OCI-M2 (cell line): ENCODE data around the gene SETMAR.
"Not testable (repeated sequence)": the region's sequence is repeated elsewhere in the genome, so short reads cannot be mapped to it uniquely, and the experiment has no call there.

Source experiments
- DNase-seq: peaks from one replicate; lab custom pipeline; 2025; ENCODE audit not compliant: unreplicated experiment; lab: John Stamatoyannopoulos, UW

SETMAR gene

DNA sequence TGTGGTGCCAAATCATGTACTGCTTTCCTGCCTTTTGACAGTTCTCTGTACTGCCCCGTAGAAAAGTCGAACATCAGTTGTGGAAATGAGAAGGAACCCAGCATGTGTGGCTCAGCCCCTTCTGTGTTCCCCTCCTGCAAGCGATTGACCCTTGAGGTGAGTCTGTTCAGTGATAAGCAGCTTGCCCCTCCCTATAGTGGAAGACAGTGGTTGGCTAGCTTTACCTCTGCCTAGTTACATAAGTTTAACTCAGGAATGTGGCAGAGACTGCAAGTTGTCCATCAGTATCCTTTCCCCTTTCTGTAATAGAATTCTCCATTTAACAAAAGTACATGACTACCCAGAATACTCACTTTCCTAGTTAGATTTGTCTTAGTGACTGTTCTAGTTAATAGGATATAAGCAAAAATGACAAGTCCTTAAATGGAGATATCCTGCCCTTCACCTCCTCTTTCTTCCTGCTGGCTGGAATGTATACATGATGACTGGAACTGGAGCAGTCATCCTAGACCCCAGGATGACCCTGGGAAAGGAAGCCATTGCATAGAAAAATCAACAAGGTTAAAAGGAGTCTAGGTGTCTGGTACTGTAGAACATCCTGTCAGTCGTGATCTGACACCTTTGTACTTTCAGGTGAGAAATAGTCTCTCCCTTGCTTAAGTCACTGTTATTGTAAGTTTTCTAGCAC is 10.6 kb downstream of the SETMAR start:
- no peak for DNase-seq

DNA sequence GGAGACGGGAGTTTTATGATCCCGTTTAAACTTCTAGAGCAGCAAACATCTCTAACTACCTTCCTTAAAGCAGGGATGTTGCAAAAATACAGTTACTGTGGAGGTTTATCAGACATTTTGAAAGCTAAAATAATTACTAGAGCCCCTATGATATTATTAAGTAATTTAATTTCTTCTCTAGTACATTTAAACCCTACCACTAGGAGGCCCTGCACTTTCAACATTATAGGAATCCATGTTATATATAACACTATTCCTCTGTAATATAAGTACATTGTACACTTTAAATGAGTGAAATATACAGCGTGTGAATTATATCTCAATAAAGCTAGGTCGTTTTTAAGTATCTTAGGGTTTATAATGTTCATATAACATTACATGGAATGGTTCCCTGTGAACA is 11.5 kb downstream of the SETMAR start:
- no peak for DNase-seq

DNA sequence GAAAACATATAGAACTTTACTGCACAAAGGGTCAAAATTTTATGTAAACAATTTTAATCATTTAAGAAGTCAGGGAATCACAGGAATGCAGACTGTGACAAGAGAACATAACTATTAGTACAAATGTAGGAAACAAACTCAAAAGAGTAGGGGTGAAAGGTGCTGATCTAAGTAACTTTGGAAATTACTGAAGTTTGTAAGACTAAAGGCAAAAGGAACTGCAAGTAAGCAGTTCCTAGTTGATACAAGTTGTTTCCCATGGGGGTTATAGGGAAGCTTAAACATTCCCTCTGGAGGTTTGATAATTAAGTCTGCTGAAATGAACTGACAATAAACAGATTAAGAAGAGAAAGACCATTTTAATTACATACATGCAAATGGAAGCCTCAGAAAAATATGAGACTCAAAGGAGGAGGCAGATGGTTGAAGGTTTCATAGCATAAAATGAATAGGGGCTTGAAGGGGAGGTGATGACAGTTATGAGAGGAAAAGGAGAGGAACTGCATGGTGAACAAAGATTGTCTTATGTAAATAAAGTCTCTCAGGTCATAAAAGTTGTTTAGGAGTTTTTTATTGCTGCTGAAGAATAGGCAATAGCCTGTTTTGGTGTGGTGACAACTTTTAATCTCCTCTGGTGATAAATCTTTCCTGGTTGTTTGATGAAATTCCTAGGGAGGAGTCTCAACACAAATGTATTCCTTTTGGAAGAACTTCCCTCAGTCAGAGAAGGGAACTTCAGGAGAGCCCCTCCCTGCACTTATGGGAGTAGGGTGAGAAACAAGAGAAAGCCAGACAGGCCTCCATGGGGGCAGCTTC is 17.1 kb downstream of the SETMAR start:
- no peak for DNase-seq

DNA sequence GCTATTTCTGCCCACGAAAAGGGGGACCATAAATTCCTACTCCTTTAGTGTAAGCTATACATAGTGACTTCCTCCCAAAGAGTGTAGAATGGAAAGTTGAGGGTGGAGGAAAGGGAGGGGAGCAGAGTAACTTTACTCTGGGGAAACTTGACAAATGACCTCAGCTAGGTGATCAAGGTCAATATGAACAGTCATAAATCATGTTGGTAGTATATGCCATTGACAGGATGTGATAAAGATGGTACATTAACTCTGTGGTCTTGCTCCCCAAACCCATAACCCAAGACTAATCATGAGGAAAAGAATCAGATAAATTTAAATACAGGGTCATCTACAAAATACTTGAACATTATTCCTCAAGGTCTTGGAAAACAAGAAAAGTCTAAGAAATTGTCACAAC is 18.6 kb downstream of the SETMAR start:
- no peak for DNase-seq

DNA sequence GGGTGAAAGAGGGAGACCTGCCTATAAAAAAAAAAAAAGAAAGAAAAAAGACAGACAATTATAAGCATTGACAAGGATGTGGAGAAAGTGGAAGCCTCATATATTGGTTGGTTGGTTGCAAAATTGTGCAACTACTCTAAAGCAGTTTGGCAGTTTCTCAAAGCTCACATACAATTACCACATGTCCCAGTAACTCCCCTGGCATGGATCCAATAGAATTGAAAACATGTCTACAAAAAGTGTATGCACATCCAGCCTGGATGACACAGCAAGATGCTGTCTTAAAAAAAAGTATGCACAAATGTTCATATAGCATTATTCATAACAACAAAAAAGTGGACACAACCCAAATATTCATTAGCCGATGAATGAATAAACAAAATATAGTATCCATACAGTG is 19.5 kb downstream of the SETMAR start:
- DNase-seq = no peak

DNA sequence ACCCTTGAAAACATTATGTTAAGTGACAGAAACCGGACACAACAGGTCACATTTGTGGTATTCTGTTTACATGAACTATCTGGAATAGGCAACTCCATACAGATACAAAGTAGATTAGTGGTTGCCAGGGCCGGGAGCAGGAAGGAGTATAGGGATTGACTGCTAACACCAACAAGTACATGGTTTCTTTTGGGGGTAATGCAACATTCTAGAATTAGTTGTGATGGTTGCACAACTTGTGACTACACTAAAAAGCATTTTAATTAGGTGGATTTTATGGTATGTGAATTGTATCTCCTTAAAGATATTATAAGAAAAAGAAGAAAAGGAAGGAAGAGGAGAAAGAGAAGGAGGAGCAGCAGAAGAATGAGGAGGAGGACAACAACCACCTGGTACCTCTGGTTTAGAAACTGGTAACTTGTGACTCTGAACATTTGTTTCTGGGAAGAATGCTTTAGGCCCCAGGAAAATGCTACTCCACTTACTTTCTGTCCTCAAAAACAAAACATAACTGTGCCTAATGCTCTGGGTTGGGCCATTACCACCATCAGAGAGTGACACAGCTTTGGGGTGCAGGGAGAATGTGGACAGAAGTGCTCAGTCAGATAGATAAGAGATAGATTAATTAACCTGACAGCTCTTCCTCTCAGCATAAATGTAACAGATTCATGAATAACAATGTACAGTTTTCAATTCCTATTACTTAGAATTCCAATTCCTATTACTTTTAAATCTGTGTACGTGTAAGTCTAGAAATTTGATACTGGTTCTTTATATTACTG is 20.3 kb downstream of the SETMAR start:
- no peak for DNase-seq

DNA sequence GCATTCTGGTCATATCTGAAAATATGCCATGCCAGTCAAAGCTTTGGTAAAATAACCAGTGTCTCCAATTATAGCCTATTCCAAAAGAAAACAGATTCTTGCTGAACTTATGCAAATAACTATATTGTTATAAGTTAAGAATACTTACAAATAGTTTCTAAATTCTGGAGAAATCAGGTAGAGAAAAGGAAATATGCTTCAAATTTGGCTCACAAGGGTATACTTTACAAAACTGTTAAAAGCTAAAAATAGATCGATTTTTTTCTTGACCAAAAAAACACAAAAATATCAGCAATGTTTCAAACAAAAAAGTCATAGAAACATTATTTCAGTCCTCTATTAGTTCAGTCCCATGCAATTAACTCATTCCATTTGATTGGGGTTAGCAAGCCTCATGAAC is 23.7 kb downstream of the SETMAR start:
- no peak for DNase-seq

DNA sequence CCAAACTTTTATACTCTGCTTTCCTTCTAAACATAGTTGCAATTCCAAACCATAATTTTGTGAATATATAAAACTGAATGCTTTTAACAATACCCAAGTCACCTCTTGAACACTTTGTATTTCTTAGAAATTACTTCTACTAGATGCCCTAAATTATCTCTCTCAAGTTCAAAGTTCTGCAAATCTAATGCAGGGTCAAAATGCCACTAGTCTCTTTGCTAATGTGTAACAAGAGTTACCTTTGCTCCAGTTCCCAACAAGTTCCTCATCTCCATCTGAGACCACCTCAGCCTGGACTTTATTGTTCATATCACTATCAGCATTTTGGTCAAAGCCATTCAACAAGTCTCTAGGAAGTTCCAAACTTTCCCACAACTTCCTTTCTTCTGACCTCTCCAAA is 26.6 kb downstream of the SETMAR start:
- not testable (repeated sequence) for DNase-seq

DNA sequence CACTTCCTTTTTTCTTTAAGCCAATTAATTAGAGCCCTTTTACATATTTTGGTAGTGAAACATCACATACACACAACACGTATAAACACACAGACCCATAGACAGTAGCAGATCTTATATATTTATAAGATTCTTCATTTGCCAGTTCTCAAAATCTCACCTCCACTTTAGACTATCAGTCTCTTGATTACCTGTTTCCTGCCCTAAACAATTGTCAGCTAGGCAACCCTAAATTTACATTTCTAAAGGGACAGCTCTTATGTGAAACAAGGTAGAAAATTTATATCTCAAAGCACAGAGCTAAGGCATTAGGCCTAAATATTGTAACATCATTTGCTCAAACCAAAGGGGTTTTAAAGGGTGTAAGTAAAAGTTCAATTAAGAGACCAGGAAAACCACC is 28.9 kb downstream of the SETMAR start:
- DNase-seq = no peak

DNA sequence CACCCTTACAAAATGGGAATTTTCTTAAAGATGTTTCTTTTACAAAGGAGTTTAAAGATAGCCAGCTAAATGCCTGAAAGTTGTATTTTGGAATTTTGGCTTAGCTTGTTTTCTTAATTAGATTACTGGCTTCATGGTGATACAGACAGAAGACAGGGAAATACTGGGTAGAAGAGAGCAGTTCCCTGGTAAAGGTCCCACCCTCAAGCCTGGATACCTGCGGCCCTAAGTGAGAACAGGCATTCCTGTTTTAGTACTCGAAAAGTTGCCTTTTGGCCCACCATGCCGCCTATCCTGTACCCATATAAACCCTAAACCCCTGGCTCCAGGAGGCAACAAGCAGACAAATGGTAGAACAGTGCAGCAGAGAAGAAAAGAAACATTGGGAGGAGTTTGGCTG is 29.4 kb downstream of the SETMAR start:
- DNase-seq = no peak

DNA sequence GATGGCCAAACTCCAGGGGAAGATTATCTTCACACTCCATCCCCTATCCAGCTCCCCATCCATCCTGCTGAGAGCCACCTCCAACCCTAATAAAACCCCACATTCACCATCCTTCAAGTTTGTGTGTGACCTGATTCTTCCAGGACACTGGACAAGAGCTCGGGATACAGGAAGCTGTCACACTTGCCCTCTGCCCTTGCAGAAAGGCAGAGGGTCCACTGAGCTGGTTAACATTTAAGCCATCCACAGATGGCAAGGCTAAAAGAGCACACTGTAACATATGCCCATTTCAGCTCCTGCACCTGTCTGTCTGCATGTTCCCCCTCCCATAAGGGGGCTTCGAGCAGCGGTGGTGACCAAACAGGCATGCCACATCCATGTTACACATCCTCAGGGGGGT is 29.8 kb downstream of the SETMAR start:
- no peak for DNase-seq

DNA sequence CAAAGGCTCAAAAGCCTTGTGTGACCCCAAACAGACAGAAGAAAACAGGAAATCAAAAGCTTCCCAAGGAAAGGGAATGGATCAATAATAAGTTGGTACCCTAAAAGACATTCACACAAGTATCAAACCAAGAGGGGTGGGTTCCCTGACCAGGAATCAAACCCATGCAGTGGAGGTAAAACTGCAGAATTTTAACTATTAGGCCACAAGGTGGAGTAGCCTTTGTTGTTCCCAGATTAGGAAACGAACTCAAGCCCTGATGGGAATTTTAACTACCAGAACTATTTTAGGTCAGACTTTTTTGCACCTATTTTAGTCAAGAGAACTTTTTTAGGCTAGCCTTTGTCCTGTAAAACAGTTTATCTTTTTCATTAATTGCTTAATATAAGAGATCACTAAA is 31.4 kb downstream of the SETMAR start:
- DNase-seq = no peak

DNA sequence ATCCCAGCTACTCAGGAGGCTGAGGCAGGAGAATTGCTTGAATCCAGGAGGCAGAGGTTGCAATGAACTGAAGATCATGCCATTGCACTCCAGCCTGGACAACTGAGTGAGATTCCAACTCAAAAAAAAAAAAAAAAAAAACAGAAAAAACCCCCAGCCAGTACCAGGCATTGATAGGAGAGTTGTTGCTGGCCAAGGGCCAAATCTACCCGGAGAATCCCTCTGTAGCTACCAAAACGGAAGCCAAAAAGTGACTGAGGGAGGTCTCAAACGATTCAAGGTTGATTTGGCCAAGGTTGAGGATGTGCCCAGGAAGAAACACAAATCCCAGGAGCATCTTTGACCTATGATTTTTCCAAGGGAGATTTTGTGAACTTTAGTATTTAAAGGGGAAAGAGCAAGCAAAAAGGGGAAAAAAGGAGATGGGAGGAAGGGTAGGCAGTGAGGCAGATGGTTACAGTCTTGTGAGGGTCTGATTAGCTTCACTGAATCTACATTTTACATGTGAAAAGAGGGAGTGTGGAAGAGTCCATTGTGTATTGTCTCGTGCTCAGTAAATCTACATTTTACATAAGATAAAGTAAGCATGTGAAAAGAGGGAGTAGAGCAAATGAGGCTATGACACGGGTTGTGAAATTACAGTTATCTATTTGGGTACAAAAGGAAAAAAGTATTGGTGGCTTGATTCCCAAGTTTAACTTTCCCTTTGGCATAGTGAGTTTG is 32.8 kb downstream of the SETMAR start:
- no peak for DNase-seq

DNA sequence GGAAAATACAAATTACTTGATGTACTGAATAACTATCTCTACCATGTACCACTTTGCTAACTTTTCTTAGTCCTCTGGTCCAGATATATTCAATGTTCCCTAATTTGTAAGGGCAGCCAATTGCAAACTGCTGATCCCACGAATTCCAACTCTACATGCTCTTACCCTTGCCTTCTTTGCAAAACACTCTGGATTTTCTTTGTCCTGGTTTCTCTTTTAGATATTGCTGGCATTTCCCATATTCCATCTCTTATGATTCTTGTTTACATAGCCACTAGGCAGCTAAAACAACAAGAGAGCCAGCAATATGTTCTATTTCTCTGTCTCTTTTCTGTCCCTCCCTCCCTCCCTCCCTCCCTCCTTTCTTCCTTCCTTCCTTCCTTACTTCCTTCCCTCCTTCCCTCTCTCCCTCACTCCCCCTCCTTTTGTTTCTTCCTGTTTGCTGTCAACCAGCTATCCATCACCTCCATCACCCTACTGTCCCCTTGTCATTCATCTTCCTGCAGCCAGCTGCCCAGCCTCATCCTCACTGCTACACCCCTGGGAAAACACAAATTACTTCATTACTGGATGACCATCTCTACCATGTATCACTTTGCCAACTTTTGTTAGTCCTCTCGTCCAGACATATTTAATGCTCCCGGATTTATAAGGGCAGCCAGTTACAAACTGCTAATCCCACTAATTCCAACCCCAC is 33.8 kb downstream of the SETMAR start:
- no peak for DNase-seq

DNA sequence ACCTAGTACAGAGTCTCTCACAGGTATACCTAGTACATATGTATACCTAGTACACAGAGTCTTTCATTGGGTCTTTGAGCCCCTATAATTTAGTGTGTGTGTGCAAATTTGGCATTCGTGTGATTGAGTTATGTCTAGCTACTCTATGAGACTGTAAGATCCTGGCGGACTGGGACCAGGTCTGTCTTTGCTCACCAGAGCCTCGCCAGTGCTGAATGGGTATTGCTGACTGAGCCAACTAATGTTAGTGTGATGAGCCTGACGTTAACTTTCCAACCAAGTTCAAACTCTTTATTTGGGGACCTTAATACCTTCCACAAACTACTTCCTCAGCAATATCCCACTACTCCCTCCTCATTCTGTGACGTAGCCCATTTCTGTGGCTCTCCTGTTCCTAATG is 35.6 kb downstream of the SETMAR start:
- DNase-seq = no peak

DNA sequence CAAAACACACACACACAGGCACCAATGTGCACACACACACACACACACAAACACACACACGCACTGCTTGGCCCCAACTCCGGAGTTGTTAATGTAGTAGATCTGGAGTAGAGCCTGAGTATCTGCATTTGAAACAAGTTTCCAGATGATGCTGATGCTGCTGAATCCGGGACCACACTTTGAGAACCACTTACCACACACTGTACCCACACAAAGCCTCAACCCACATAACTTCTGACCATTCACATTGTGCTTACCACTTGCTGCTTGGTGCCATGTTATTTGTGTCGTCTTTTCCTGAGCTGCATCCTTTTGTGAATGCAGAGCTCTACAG is 36.9 kb downstream of the SETMAR start:
- no peak for DNase-seq

DNA sequence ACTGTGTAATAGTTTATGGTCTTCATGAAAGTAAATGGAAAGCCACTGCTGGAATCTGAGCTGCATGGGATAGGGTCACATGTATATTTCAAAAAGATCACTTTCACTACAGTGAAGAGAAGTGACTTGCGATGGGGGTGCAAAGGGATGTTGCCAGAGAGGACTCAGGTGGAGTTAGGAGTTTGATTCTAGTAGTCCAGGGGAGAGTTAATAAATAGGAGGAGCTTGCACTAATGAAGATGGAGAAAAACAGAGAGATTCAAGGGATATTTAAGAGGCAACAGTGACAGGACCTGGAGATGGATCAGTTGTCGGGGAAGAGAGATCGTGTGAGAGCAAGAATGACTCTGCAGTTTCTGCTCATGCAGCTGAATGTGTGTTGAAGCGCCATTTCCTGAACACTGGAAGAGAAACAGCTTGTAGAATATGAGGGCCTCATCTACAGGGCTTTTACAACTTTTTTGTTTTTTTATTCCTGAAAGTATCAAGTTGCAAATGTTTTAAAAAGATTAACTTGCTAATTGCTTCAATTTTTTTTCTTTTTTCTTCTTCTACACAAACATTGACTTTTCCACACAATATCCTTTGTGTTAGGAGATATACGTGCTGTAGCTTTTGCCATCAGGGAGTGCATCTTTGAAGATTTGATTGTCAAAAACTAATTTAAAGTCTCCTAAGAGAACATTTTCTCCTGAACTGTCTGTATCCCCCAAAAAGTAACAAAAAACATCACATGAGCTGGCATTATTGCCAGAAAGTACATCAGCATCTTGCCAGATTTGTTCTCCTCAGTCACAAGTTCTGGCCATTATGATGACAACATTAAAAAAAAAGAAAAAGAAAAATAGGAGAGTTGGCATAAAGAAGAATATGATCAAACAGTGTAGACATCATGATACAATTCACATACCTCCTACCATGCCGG is 37.5 kb downstream of the SETMAR start:
- no peak for DNase-seq

DNA sequence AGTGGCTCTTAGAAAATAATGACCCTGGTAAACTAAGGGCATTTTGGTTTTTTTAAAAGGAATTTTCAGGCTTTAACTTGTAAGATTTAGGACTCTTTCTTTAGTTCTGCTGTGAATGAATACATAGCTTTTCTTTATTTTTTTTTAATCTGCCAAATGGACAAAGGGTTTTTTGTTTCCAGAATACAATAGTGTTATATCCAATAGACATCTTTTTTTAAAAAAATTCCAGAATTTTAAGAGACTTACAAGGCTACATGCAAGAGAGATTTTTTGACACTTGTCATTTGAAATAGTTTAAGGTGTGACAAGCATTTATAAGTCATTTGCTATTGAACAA is 38.1 kb downstream of the SETMAR start:
- no peak for DNase-seq

DNA sequence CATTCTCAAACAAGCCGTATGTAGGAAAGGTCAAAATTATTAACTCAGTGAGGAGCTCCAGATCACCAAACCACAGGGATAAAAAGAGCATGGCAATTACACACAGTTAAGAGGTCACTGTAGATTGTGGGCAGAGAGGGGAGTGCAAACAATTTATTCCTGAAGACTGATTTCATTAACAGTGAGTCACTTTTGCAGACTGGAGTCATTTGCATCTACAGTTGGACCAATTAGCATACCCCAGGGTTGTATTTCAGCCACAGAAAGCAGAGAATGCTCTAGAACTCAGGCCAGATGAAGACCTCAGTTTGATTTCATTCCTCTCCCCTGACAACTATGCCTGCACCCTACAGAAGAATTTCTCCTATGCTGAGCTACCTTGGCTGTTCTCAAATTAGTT is 40.1 kb downstream of the SETMAR start:
- DNase-seq = no peak

DNA sequence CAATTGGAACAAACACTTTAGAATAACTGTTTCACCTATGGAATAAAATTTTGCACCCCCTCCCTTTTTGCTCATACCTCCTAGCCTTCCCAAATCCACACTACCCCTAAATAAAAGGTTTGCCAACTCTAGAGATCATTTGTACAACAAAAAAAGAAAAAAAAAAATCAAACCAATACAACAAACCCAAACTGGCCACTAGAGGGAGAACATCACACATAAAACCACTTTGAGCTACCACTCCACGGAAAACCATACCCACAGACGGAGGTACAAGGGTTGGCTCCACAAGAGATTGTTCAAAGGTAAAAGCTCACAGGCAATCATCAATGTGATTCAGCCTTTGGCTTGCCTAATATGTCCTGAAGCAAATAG is 47.6 kb downstream of the SETMAR start:
- DNase-seq = peak; percentile 19
